HepG2 (cell line): Measurements from ENCODE around the gene SHANK3.
A peak's percentile ranks its signal among the peaks of the same experiment; 100 is the strongest.

ENCODE experiments used
- CHD2 ChIP-seq: IDR thresholded peaks from 2 replicates; pipeline ENCODE4 v1.6.1; 2011; ENCODE audit warnings: low read depth, low read length, improper control_type of control experiment
- CTCF ChIP-seq: sonication (generic); formaldehyde crosslinking; IDR thresholded peaks from 2 replicates; pipeline ENCODE4 v1.5.0; 2020; ENCODE audit warnings: mild to moderate bottlenecking, missing genetic modification reagents, moderate library complexity
- HINFP ChIP-seq: sonication (generic); formaldehyde crosslinking; IDR thresholded peaks from 2 replicates; pipeline ENCODE4 v1.4.0; 2020; ENCODE audit warnings: low read depth, mild to moderate bottlenecking, missing genetic modification reagents
- POLR2A ChIP-seq, 2 experiments: IDR thresholded peaks; 2 replicates each; pipeline ENCODE4 v1.6.1; 2011; ENCODE audit warnings: low read depth in 2 of 2, low read length in 2 of 2, mild to moderate bottlenecking in 1 of 2, moderate library complexity in 1 of 2; ENCODE audit not compliant: insufficient read depth in 1 of 2
- SMARCE1 ChIP-seq: fragments of 450-650 bp; IDR thresholded peaks from 2 replicates; pipeline ENCODE4 v1.6.1; 2017; ENCODE audit warnings: borderline replicate concordance
- ZBTB33 ChIP-seq: sonication (generic); formaldehyde crosslinking; IDR thresholded peaks from 2 replicates; pipeline ENCODE4 v1.4.0; 2020; ENCODE audit warnings: missing genetic modification reagents
- ZBTB4 ChIP-seq: sonication (generic); formaldehyde crosslinking; IDR thresholded peaks from 2 replicates; pipeline ENCODE4 v1.4.0; 2020; ENCODE audit warnings: missing genetic modification reagents, mild to moderate bottlenecking, borderline replicate concordance
- ZMAT3 ChIP-seq: sonication (generic); formaldehyde crosslinking; conservative IDR thresholded peaks from 2 replicates; pipeline ENCODE4 v1.7.0; 2021; ENCODE audit warnings: missing genetic modification reagents
- ZNF282 ChIP-seq: fragments of 450-650 bp; IDR thresholded peaks from 2 replicates; pipeline ENCODE4 v1.6.1; 2018; ENCODE audit not compliant: partially characterized antibody
- ZNF318 ChIP-seq: sonication (generic); formaldehyde crosslinking; IDR thresholded peaks from 2 replicates; pipeline ENCODE4 v1.4.0; 2020; ENCODE audit warnings: mild to moderate bottlenecking, missing genetic modification reagents
- ZNF580 ChIP-seq: IDR thresholded peaks from 2 replicates; pipeline ENCODE4 v1.6.1; 2016; ENCODE audit warnings: low read depth, borderline replicate concordance

GRCh38 chr22:50641696-50642607, 30.7 kb upstream of the SHANK3 start:
- TF ChIP-seq POLR2A (IDR thresholded peaks at IDR 0.05; ENCODE audit: insufficient read depth in 1 of 2, low read depth in 2 of 2, low read length in 2 of 2): peak; percentile 18 to 40; a peak in 2 of 4 replicates
- no peak for TF ChIP-seq SMARCE1
- peak; percentile 60 for TF ChIP-seq CTCF (CRISPR knock-in tag)
- TF ChIP-seq CHD2: no peak
- no peak for TF ChIP-seq ZBTB33
- no peak for TF ChIP-seq ZMAT3
- no peak for TF ChIP-seq ZNF282
- no peak for TF ChIP-seq ZNF318
- no peak for TF ChIP-seq HINFP
- TF ChIP-seq ZBTB4 (CRISPR knock-in tag): no peak
- peak; percentile 10; the same call in 1 of the 2 replicates for TF ChIP-seq ZNF580 (CRISPR knock-in tag)
